ENCODE data around the gene CMTR2.

Gene CMTR2
- long read RNA-seq, full-length matches to known transcripts = 83 of 120 reads
- long read RNA-seq, partial matches to known transcripts = 10 of 120 reads
- long read RNA-seq, other reads (novel, unspliced or antisense) = 27 of 120 reads

GRCh38 chr16:71288890-71289731 lies at the start of gene CMTR2:
CMTR2 (minus strand) TSS chr16:71289402; CDS start chr16:71285920, 3,482 bp downstream.
- Histone ChIP-seq H3K27me3 (ENCODE audit: insufficient read depth, poor library complexity, severe bottlenecking) (no peaks in the 10 kb centered on the region), H3K27ac (replicated peaks) (peak within 1 kb of the TSS; percentile 87), H3K4me3 (replicated peaks; ENCODE audit: insufficient read depth, low read length) (peak within 1 kb of the TSS; percentile 79)
- TF ChIP-seq SPI1 (IDR thresholded peaks at IDR 0.05; ENCODE audit: borderline replicate concordance, low read depth) (peak; percentile 92), GABPA (IDR thresholded peaks at IDR 0.05; ENCODE audit: low read depth) (0 out of 2 replicates have a peak, but pooled peaks have one; percentile 28), POLR2AphosphoS5 (IDR thresholded peaks at IDR 0.05; ENCODE audit: low read depth) (peak; percentile 88), REST (IDR thresholded peaks at IDR 0.05; ENCODE audit: insufficient replicate concordance, low read depth) (peak; percentile 60), CTCF (IDR thresholded peaks at IDR 0.05; ENCODE audit: insufficient read depth, low read length) (no peak)
- peak; percentile 94 to 97 for DNase-seq (ENCODE audit: low read depth in 1 of 2, low spot score in 1 of 2)

- no peak for DNase-seq (ENCODE audit: low read depth in 1 of 2, low spot score in 1 of 2)
- Histone ChIP-seq H3K27me3 (ENCODE audit: insufficient read depth, poor library complexity, severe bottlenecking) (peaks cover 5% of the 10 kb centered on the region), H3K4me3 (replicated peaks; ENCODE audit: insufficient read depth, low read length) (no peak overlapping the region), H3K27ac (replicated peaks) (no peak overlapping the region)
- no peak for TF ChIP-seq SPI1 (IDR thresholded peaks at IDR 0.05; ENCODE audit: borderline replicate concordance, low read depth)
- no peak for TF ChIP-seq CTCF (IDR thresholded peaks at IDR 0.05; ENCODE audit: insufficient read depth, low read length)
- TF ChIP-seq GABPA (IDR thresholded peaks at IDR 0.05; ENCODE audit: low read depth) = no peak
- no peak for TF ChIP-seq REST (IDR thresholded peaks at IDR 0.05; ENCODE audit: insufficient replicate concordance, low read depth)
- no peak for TF ChIP-seq POLR2AphosphoS5 (IDR thresholded peaks at IDR 0.05; ENCODE audit: low read depth)
Observed at GRCh38 chr16:71338632-71339031, 49.4 kb upstream of the CMTR2 start.

- Histone ChIP-seq H3K27ac (replicated peaks) (no peak overlapping the region), H3K4me3 (replicated peaks; ENCODE audit: insufficient read depth, low read length) (no peak overlapping the region), H3K27me3 (ENCODE audit: insufficient read depth, poor library complexity, severe bottlenecking) (peaks cover 5% of the 10 kb centered on the region)
- TF ChIP-seq CTCF (IDR thresholded peaks at IDR 0.05; ENCODE audit: insufficient read depth, low read length) = no peak
- no peak for TF ChIP-seq SPI1 (IDR thresholded peaks at IDR 0.05; ENCODE audit: borderline replicate concordance, low read depth)
- no peak for TF ChIP-seq POLR2AphosphoS5 (IDR thresholded peaks at IDR 0.05; ENCODE audit: low read depth)
- TF ChIP-seq REST (IDR thresholded peaks at IDR 0.05; ENCODE audit: insufficient replicate concordance, low read depth) = no peak
- no peak for TF ChIP-seq GABPA (IDR thresholded peaks at IDR 0.05; ENCODE audit: low read depth)
- no peak for DNase-seq (ENCODE audit: low read depth in 1 of 2, low spot score in 1 of 2)
Observed at GRCh38 chr16:71338193-71338592, 49.0 kb upstream of the CMTR2 start.
